COLO668 (cell line): Measurements from ENCODE around the gene IL21R.

Experiments
- DNase-seq: peaks from one replicate; lab custom pipeline; 2025; ENCODE audit not compliant: unreplicated experiment; lab: John Stamatoyannopoulos, UW

Gene IL21R

GRCh38 chr16:27462846-27463682 is 61.1 kb downstream of the IL21R start:
- DNase-seq, result no peak

GRCh38 chr16:27463741-27464591 is 62.0 kb downstream of the IL21R start:
- no peak for DNase-seq

- no peak for DNase-seq
Observed at GRCh38 chr16:27464626-27465482, 62.9 kb downstream of the IL21R start.

GRCh38 chr16:27465483-27465879 is 63.5 kb downstream of the IL21R start:
- DNase-seq, result no peak

GRCh38 chr16:27468941-27469531 is 67.1 kb downstream of the IL21R start:
- no peak for DNase-seq

- no peak for DNase-seq
Observed at GRCh38 chr16:27470567-27471431, 68.8 kb downstream of the IL21R start.

GRCh38 chr16:27471661-27472060 is 69.7 kb downstream of the IL21R start:
- no peak for DNase-seq

- DNase-seq, result no peak
Observed at GRCh38 chr16:27472091-27473020, 70.4 kb downstream of the IL21R start.

- DNase-seq, result no peak
Observed at GRCh38 chr16:27473101-27473900, 71.3 kb downstream of the IL21R start.

- DNase-seq, result no peak
Observed at GRCh38 chr16:27474041-27474440, 72.1 kb downstream of the IL21R start.

- no peak for DNase-seq
Observed at GRCh38 chr16:27474921-27475320, 72.9 kb downstream of the IL21R start.

GRCh38 chr16:27475561-27475960 is 73.6 kb downstream of the IL21R start:
- DNase-seq, result no peak

- no peak for DNase-seq
Observed at GRCh38 chr16:27476240-27476639, 74.3 kb downstream of the IL21R start.

GRCh38 chr16:27480761-27481160 is 78.8 kb downstream of the IL21R start:
- no peak for DNase-seq

- no peak for DNase-seq
Observed at GRCh38 chr16:27481282-27481934, 79.4 kb downstream of the IL21R start.

- DNase-seq, result no peak
Observed at GRCh38 chr16:27482397-27483087, 80.6 kb downstream of the IL21R start.

GRCh38 chr16:27483088-27483437 is 81.1 kb downstream of the IL21R start:
- DNase-seq, result no peak
